Fibroblast of skin of right biceps (primary cell): ENCODE measurements around the gene ELK4.

Experiments used
- DNase-seq: peaks from one replicate; pipeline ENCODE4 v3.0.0-alpha.2; 2013

The ELK4 gene

DNA sequence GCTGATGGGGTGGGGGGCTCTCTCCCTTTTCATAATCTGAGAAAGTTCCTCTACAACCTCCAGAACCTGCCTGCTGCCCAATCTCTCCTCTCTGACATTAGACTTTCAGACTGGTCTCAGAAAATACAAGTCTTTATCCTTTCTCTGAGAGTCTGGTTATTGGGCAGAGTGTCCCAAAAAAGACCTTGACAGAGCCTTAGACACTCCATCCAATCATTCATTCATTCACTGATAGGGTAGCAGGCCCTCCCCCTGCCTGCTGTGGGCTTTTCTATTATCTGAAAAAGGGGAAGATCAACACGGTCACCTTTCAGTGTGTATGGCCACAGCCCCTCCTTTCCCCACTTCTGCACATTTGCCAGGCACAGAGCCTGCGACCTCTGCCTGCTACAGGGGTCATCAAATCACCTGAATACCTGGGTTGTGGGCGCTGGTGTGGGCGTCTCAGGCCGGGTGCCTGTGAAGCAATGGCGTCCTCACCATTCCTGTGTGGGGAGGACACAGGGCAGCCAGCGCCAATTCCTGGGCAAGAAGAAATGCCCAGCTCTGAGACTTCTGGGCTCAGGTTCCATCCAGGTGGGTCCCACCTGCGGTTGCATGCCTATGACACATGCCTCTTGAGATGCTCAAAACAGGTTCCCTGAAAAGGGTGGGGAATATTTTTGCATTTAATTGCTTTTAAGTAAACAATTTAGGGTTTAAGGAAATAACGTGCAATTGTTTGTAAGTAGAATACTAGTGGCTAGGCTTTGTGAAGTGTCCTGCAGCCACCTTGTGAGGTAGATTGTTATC, 52.8 kb downstream of the ELK4 start:
- DNase-seq = no peak

DNA sequence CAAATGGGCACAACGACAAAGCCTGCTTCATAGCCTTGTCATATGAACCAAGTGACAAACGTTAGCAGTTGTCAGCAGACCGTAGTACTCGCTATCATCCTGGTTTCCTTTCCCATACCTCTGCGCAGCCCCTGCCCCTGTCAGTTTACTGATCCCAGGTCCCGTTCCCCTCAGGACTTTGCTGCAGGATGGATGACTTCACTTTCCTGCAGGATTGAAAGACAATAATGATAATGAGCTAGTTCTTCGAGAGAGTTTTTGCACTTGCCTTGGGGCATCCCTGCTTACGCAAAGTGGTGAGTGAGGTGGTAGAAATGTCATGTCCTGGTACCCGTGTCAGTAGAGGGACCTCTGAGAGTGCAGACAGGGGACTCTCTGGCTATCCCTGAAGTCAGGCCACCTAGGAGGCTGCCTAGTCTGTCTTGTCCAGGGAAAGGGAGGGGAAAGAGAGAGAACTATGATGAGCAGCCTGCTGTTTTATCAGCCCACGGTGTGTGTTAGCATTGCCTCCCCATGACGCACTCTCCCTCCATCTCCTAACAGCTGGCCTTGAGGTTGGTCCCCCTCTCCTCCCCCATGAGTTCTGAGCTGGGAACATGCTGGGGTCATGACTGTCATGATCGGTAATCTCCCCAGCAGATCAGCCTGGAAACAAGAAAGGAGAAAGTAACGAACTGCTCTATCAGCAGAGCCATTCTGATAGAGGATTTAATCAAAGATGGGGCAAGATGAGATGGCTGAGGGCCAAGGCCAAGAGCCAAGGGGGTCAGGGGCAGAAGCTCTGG, 53.7 kb downstream of the ELK4 start:
- peak; percentile 11 for DNase-seq

DNA sequence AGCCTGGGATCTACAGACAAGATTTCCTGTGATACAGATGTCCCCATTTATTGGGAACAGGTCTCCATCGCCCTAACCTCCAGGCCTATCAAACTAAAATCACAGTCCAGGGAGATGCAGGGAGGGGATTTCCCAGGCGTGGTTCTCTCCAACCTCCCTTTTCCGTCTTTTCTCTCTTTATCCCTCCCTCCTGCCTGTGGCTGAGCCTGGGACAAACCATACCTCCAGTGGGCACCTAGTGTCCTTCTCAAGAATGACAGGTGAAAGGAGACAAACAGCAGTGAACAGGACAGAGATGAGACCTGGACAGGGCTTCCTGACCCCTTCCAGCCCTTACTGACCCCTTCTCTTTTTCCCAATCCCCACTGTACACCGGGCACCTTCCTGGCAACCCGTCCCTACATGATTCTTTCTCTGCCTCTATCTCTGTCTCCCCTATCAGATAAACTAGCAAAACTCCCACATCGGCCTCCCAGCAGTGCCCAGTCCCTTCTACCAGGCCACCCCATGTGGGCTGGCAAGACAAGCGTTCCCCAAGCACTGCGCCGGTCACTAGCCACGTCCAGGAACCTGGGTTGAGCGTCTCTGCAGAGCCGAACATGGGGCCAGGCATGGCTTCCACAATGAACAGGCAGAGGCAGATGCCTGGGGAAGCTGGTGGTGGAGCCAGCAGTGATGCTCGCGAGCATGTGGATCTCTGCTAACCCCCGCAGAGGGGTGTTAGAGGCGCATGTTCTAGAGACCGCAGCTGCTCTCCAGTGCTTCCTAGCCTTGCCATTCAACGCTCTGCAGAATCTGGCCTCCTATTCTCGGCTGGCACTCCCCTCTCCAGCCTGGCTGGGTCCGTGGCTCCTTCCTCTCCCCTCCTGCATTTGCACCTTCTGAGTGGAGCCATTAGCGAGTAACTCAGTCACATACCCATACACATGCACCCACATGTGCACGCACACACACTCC, 54.7 kb downstream of the ELK4 start:
- no peak for DNase-seq

DNA sequence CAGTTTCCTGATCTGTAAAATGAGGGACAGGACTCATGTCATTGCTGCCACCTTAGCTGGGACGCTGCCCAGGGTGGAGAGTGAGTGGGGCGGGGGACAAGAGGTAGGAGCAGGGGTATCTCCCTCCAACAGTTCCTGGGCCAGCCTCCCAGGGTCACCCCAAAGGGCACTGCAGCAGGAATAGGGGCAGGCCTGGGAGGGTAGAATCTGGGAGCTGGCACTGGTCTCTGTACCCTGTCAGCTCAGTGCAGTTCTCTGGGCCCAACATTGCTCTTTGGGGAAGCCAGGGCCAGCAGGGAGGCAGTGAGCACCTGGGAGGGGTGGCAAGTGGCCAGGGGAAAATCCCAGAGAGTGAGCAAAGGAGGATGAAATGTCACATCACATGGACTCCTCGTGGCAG, 55.8 kb downstream of the ELK4 start:
- DNase-seq = no peak

DNA sequence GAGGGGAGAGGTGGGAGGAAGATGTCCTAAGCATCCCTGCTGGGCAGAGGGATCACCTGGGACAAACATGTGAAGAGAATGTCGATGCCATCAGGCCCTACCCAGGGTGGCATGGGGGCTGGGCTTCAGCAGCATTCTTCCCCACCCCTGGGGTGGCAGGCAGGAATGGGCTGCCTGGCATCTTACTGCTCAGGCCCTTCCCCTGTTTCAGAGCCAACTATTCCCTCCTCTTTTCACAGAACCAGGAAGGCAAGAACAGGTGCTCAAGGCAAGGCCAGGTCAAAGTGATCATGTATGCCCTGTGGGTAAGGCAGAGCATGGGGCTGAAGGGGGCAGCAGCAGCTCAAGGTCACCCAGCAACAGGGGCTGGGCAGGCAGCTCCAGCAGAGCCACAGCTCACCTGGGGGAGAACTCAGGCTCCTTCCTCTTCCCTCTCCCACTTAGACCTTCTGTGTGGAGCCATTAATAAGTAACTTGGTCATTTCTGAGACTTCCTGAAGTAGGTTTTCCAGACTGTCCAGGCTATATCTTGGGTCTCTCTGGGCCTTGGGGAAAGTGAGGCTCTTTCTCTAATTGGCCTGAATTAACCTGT, 56.4 kb downstream of the ELK4 start:
- no peak for DNase-seq

DNA sequence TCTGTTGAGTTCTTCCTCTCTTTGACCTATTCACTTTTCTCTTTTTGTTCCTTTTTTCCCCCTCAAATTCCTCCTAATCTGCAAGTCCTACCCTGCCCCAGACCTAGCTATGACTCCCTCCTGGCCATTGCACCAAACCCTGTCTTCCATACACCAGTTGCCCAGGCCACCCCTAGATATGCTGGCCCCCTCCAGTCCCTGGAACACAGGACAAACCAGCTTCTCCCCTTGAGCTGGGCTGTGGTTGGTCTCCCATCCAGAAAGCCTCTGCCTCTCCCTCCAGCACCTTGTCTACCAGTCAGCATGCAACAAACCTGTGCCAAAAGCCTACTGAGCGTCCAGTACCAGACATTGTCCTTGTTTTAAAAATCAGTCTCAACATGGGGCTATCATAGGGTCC, 59.4 kb downstream of the ELK4 start:
- no peak for DNase-seq

DNA sequence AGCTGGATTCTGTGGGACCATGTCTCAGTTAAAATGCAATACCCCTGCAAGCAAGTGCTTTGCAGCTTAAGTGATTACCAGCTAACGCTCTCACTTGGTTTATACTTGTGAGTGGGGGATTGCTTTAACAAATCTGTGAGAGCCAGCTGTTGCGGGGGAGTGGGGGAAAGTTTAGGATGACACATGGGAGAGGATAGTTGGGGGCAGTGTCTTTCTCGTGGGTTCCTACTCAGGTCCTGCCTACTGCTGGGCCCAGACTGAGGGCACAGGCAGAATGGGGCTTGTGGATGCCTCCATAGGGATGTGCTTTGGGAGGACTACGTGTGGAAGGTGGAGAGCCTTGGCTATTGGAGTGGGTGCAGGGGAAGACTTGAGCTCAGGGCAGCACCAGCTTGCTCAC, 60.1 kb downstream of the ELK4 start:
- no peak for DNase-seq

DNA sequence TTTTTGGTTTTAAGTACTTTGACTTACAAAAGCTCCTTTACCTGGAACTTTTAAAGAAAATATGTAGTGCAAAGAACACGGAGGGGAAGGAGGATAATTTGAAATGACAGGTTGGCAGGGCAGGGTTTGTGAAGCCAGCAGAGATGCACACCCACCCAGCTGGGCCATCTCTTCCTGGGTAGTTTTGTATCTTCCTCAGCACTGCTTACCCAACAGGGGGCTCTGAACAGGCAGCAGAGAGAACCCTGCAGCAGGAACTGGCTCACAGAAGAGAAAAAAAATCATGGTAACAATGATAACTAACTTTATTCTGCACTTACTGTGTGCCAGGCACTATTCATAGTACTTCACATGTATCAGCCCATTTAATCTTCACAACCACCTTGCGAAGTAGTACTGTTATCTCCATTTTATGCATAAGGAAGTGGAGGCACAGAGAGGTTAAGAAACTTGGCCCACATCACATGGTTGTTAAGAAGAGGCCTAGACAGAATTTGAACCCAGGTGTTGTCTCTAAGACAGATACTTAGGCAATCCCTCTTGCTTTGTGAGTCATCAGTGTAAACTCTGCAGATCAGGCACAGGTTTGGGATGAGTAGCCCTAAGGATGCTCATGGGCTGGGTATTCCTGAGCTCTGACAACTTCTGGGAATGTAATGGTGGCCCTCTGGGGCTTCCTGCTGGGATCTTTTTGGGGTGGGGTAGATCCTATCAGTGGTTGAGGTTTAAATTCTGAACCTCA, 60.8 kb downstream of the ELK4 start:
- DNase-seq = no peak

DNA sequence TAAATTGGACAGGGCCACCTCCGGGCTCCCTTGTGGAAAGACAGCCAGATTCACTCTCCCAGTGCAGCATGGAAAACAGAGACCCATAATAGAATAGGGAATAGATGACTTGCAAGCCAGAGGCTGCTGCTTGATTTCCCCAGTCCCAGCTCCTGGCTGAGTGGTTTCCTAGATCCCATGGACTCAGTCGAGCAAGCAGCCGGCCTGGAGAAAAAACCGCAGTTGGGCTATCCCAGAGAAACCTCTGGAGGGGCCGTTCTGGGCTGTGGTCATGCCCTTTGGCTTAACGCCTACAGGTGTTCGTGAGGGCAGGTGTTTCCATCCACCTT, 61.7 kb downstream of the ELK4 start:
- DNase-seq = no peak

DNA sequence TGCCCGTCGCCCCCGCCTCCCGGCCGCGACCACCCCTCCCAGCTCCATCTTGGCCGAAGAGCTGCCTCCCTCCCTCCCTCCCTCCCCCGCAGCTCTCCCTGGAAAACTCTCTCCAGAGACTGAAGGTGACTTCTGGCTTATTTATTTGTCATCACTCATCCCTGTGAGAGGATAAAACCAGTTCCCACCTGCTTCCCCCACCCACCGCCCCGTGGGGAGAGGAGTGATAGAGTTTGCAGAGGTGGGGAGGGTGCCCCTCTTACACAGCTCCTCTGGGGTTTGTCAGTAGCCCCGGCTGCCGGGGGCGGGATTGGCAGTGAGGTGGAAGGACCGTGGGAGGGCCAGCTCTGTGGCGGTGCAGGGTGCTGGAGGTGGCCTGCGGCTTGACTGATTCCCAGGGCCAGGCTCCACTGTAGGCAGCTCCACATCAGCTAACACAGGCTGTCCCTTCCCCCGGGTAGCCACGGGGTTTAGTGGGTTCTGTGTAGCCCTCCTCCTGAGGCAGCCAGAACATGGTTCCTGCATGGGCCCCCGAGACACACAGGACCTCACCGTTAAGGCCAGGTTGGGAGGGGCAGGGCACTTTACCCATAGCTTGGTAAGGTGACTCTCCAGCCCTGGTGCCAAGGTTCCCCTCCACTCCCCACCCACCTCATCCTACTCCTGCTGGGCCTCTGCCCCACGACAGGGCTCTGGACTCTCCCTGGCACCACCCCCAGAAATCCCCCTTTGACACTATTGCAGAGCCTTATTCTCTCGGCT, 62.2 kb downstream of the ELK4 start:
- no peak for DNase-seq

DNA sequence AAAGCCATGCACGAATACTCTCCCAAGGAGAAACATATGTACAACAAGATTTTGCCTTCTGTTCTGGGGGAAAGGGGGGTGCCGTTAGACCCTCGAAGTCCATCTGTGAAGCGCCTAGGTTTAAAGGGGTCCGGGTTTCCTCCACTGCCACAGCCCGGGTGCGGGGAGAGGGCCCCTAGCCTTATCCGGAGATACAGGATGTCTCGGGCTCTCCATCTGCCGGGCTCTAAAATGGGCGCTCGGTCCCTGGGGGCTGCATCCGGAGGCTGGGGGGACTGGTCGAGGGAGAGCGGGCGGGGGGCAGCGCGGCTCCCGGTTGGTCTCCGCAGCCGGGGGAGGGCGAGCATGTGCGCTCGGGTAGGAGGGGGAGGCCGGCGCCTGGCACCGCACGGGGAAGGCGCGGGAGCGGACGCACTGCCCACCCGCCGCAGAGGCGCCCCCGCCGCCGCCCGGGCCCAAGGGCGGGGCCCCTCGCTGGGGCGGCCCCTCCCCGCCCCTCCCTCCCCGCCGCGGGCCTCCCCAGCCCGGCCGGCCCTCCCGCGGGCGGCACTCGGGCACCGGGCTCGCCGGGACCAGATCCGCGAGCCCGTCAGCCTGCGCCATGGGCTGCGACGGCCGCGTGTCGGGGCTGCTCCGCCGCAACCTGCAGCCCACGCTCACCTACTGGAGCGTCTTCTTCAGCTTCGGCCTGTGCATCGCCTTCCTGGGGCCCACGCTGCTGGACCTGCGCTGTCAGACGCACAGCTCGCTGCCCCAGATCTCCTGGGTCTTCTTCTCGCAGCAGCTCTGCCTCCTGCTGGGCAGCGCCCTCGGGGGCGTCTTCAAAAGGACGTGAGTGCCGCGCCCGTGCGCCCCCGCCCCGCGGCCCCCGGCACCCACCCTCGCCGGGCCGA, 63.1 kb downstream of the ELK4 start:
- no peak for DNase-seq

DNA sequence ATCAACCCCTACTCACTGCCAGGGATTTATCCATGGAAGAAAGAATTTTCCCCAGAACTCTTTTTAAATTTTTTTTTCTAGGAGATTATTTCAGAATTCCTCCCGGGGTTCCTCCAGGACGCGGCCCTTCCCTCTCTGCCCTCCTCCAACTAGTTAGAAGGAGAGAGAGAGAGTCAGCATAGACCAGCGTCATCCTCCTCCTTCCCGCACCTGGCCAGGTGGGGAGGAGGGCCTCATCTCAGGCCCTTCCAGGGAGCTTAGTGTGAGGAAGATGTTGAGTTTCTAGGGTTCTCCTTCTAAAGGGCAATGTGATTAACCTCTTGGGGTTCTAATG, 63.7 kb downstream of the ELK4 start:
- DNase-seq = no peak

DNA sequence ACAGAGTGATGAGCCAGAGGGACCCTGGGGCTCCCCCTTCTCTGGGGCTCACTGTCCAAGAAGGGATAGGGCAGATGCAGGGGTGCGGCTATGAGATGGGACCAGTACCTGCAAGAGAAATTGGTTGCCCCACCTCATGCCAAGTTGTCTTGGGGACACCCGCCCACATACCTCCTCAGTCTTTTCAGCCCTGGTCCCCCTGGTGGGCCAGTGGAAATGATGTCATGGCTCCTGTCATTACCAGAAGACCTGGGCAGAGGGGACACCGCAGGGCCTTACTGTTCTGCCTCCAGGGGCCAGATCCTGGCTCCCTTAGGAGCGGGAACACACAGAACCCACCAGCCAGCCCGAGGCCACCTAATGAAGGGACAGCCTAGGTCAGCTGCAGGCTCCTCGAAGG, 64.1 kb downstream of the ELK4 start:
- DNase-seq = no peak

DNA sequence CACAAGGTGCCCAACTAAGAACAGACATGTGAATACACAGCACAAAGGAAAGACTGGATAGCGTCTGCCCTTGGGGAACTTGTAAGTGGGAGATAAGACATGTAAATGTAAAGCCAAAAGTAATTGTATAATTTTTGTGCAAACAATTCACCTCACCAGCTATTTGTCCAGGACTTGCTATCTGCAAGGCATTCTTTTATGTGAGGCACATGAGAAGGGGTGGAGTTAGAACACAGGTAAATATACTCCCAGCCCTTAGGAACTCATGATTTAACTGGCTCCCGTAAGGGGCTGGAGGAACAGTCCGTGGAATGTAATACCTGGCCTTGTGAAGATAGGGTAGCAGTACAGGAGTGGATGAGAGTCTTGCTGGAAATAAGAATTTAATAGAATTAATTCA, 66.0 kb downstream of the ELK4 start:
- no peak for DNase-seq

DNA sequence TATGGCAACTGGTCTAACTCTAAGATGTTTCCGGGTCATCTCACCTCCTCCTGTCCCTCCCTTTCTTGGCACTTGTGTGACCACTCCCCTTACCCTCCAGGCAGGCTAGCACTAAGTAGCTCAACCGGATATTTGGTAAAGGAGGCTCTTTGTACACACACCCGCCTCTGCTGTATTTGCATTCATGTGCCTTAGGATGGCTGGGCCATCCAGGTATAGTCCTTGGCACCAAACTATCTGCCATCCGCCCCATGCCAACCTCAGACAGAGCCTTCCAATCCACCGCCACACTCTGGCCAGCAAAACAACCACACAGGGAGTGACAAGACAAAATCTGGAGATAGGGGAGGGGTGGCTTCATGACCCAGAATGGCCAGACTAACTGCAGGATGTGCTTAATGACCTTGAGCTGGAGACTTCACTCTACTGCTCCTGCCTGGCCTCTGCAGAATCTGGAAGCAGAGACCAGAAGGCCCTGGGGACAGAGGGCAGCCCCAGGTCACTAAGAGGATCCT, 67.8 kb downstream of the ELK4 start:
- no peak for DNase-seq

DNA sequence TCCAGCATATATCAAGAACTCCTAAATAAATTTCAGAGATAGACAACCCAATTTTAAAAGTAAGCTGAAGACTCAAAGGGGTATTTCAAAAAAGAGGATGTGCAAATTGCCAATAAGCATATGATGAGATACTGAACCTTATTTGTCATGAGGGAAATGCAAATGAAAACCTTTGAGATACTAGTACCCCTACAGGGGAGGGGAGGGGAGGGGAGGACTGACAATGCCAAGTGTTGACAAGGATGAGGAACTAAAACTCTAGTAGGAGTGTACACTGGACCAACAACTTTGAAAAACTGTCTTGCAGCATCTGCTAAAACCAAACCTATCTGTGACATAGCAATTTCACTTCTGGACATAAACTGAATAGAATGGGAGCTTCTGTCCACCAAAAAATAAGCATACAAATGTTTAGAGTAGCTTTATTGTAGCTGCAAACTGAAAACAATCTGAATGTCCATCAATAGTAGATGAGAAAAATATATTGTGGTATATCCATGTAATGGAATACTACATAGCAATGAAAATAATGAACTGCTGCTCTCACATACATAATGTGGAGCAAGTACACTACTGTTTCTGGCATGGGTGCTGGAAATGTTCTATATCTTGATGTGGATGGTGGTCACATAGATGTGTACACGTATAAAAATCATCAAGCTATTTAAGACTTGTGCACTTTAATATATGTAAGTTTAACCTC, 70.2 kb downstream of the ELK4 start:
- no peak for DNase-seq
